OCI-LY3 (cell line): ENCODE measurements around the gene P2RY6.

ENCODE experiments used
- CTCF ChIP-seq: fragments of 200-600, 300-600 bp; sonication (generic); IDR thresholded peaks from 2 replicates; pipeline ENCODE4 v1.5.1; 2014; ENCODE audit warnings: antibody characterized with exemption, low read length, low read depth
- EZH2phosphoT487 ChIP-seq: fragments of 200-600 bp; shearing (Covaris generic); IDR thresholded peaks from 2 replicates; pipeline ENCODE4 v1.6.1; 2018; ENCODE audit warnings: antibody characterized with exemption, mixed run types, low read depth

GRCh38 chr11:73233211-73233610 lies 38.9 kb upstream of the P2RY6 start:
- TF ChIP-seq CTCF (no peak), EZH2phosphoT487 (no peak)
